Measurements from ENCODE around the gene NRG2. TPM values are rescaled to one million over a fixed set of nuclear protein-coding genes. Genes with fewer than 3 reads are reported as not detected.

Gene NRG2
- total RNA-seq, 1 experiment from 2014 or later: not detected

DNA sequence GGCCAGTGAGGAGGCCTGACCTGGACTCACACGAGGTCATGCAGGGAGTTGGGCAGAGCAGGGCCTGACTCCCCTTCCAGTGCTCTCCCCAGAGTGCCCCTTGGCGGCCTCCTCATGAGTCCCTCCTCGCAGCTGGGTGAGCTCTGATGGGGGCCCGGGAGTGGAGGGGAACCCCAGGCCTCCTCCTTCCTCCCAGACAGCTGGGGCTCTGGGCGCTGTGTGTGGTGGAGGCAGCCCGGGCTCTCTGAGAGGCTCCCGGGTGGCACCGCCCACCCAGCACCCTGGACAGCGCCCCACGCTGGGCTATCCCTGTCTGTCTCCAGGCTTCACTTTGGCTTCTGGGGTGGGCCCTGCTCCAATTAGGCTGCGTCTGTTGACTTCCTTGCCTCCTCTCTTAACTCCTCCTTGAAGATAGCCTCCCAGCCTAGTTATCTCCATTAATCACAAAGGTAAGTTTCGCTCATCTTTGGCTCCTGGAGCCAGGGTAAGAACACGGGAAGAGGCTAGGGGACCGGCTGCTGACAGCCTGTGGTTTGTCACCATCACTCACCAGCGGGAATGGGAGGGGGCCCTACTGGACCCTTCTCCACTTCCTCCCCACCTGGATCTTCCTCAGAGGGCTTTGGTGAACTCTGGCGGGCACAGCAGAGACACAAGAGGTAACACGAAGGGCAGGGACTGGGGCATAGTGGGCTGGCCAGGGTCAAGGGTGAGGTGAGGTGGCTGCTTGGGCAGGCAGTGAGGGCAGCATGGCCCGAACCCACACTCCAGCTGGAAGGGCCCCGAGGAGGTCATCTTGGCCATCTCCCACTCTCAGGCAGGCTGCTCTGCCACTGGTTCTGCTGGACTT, 234.4 kb downstream of the NRG2 start:
- POLR2A ChIA-PET (ENCODE audit: low non-redundant PET): no interaction called here
- Histone ChIP-seq H3K9me3 (ENCODE audit: low read depth, low read length, poor library complexity, severe bottlenecking) (no peaks in the 10 kb centered on the region), H3K27me3 (replicated peaks; ENCODE audit: insufficient read depth, low read depth, low read length, poor library complexity) (no peaks in the 10 kb centered on the region), H3K36me3 (ENCODE audit: insufficient read depth, low read length, poor library complexity, severe bottlenecking) (no peaks in the 10 kb centered on the region), H3K4me1 (ENCODE audit: insufficient read depth, low read length, poor library complexity, severe bottlenecking) (no peaks in the 10 kb centered on the region), H3K4me3 (ENCODE audit: low read depth, low read length, poor library complexity, severe bottlenecking) (no peak overlapping the region), H3K27ac (ENCODE audit: low read depth, low read length, poor library complexity, severe bottlenecking) (no peak overlapping the region)
- intact Hi-C loops (cut with micrococcal nuclease; ENCODE audit: unreplicated experiment): no loop called here
- no TSS peak for BruUV-seq (replicated peaks)
- DNase-seq (ENCODE audit: low spot score): peak; percentile 55
- CTCF ChIA-PET: no interaction called here
- no peak for TF ChIP-seq EZH2 (IDR thresholded peaks at IDR 0.05; ENCODE audit: borderline replicate concordance, low read depth, low read length, poor library complexity, severe bottlenecking)
- TF ChIP-seq, protein P1, sequence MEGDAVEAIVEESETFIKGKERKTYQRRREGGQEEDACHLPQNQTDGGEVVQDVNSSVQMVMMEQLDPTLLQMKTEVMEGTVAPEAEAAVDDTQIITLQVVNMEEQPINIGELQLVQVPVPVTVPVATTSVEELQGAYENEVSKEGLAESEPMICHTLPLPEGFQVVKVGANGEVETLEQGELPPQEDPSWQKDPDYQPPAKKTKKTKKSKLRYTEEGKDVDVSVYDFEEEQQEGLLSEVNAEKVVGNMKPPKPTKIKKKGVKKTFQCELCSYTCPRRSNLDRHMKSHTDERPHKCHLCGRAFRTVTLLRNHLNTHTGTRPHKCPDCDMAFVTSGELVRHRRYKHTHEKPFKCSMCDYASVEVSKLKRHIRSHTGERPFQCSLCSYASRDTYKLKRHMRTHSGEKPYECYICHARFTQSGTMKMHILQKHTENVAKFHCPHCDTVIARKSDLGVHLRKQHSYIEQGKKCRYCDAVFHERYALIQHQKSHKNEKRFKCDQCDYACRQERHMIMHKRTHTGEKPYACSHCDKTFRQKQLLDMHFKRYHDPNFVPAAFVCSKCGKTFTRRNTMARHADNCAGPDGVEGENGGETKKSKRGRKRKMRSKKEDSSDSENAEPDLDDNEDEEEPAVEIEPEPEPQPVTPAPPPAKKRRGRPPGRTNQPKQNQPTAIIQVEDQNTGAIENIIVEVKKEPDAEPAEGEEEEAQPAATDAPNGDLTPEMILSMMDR (conservative IDR thresholded peaks at IDR 0.05; ENCODE audit: low read depth, low read length): no peak

DNA sequence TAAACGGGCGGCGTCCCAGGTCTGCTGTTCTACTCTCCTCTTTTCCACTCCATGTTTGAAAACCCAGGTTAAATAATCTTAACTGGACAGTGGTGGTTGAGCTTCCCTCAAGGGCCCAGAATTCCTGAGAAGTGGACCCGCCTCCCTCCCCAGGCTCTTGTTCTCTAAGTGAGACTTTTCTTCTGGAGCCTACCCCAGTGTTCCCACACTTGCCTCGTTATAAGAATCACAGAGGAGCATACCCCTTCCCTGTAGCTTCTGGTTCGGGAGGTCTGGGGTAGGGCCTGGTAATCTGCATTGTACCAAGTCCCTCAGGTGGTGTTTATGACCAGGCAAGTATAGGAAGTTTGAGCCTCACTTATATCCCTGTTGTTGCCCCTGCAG, 235.5 kb downstream of the NRG2 start:
- Histone ChIP-seq H3K4me3 (ENCODE audit: low read depth, low read length, poor library complexity, severe bottlenecking) (no peak overlapping the region), H3K27me3 (replicated peaks; ENCODE audit: insufficient read depth, low read depth, low read length, poor library complexity) (peaks cover 2% of the 10 kb centered on the region), H3K36me3 (ENCODE audit: insufficient read depth, low read length, poor library complexity, severe bottlenecking) (no peaks in the 10 kb centered on the region), H3K27ac (ENCODE audit: low read depth, low read length, poor library complexity, severe bottlenecking) (no peak overlapping the region), H3K9me3 (ENCODE audit: low read depth, low read length, poor library complexity, severe bottlenecking) (no peaks in the 10 kb centered on the region), H3K4me1 (ENCODE audit: insufficient read depth, low read length, poor library complexity, severe bottlenecking) (no peaks in the 10 kb centered on the region)
- no peak for DNase-seq (ENCODE audit: low spot score)
- TF ChIP-seq, protein P1 (conservative IDR thresholded peaks at IDR 0.05; ENCODE audit: low read depth, low read length): no peak
- no peak for TF ChIP-seq EZH2 (IDR thresholded peaks at IDR 0.05; ENCODE audit: borderline replicate concordance, low read depth, low read length, poor library complexity, severe bottlenecking)
- no TSS peak for BruUV-seq (replicated peaks)
- CTCF ChIA-PET: interaction anchor here (0.6 kb wide), 1 partner anchor 346 kb away, joined by 5 read pairs; no protein-coding TSS in a partner anchor
- intact Hi-C loops (cut with micrococcal nuclease; ENCODE audit: unreplicated experiment): no loop called here
- POLR2A ChIA-PET (ENCODE audit: low non-redundant PET): no interaction called here

DNA sequence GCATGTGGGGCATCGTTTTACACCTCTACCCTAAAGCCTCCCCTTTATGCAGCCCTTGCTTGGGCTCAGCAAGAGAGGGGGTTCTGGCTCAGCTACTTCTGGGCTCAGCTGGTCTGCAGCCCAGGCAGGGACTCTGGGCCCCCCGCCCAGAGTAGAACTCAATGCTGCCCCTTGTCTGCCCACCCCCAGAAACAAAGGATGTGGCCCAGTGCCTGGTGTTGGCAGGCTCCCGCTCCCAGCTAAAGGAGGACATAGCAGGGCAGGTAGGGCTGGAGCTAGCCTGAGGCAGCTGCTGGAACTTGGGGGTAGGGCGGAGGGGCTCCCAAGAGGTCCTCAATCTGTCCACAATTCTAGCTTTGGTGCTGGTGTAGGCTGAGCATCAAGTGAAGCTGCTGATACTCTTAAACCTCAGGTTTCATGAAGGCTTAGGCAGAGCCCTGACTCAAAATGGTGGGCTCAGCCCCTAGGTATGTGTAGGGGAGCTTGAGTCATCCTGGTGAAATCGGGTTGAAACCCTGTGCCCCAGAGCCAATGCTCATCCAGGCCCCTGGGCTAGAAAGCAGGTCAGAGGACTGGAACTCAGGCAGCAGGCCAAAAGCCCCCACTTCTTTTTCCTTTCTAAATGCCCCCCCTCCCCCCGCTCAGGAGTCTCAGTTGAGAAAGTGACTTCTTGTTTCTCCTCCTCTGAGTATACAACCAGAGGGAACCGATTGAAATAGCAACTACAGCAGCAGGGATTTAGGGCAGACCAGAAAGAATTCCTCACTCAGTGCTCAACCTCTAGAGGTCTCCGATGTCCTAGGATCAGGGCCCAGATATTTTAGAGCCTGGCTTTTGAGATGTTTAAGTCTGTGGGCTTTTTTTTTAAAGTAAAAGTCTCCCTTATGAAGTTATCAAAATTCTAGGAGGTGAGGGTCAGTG, 236.1 kb downstream of the NRG2 start:
- ChIA-PET CTCF (interaction anchor here (0.6 kb wide), 1 partner anchor 346 kb away, joined by 5 read pairs; no protein-coding TSS in a partner anchor), POLR2A (ENCODE audit: low non-redundant PET) (no interaction called here)
- Histone ChIP-seq H3K4me3 (ENCODE audit: low read depth, low read length, poor library complexity, severe bottlenecking) (no peak overlapping the region), H3K4me1 (ENCODE audit: insufficient read depth, low read length, poor library complexity, severe bottlenecking) (no peaks in the 10 kb centered on the region), H3K9me3 (ENCODE audit: low read depth, low read length, poor library complexity, severe bottlenecking) (no peaks in the 10 kb centered on the region), H3K27ac (ENCODE audit: low read depth, low read length, poor library complexity, severe bottlenecking) (no peak overlapping the region), H3K36me3 (ENCODE audit: insufficient read depth, low read length, poor library complexity, severe bottlenecking) (no peaks in the 10 kb centered on the region), H3K27me3 (replicated peaks; ENCODE audit: insufficient read depth, low read depth, low read length, poor library complexity) (peaks cover 7% of the 10 kb centered on the region)
- BruUV-seq (replicated peaks): no TSS peak
- TF ChIP-seq, protein P1 (conservative IDR thresholded peaks at IDR 0.05; ENCODE audit: low read depth, low read length): no peak
- TF ChIP-seq EZH2 (IDR thresholded peaks at IDR 0.05; ENCODE audit: borderline replicate concordance, low read depth, low read length, poor library complexity, severe bottlenecking): no peak
- intact Hi-C loops (cut with micrococcal nuclease; ENCODE audit: unreplicated experiment): no loop called here
- no peak for DNase-seq (ENCODE audit: low spot score)
